ENCODE measurements around the gene MYO18A.

GRCh38 chr17:29045026-29045425 lies 135.2 kb downstream of the MYO18A start:
- TF ChIP-seq CTCF (optimal IDR thresholded peaks at IDR 0.05 in 1 of 3, IDR thresholded peaks at IDR 0.05 in 1 of 3, conservative IDR thresholded peaks at IDR 0.05 in 1 of 3; ENCODE audit: extremely low read depth in 1 of 3, insufficient read depth in 2 of 3, low read length in 3 of 3) (no peak), EZH2 (IDR thresholded peaks at IDR 0.05; ENCODE audit: low read length) (no peak)

Data from keratinocyte (primary cell).